Fibroblast of lung (primary cell): ENCODE results near the gene FOS.

Experiments used
- EZH2 ChIP-seq: IDR thresholded peaks from 2 replicates; pipeline ENCODE4 v1.5.1; 2012; ENCODE audit warnings: low read length, control low read depth, mild to moderate bottlenecking; ENCODE audit errors: missing control alignments
- TF ChIP-seq, protein P1 (sequence below), 2 donors: IDR thresholded peaks in 1 of 2; conservative IDR thresholded peaks in 1 of 2; 1 replicate in 1 of 2; 2 replicates in 1 of 2; pipeline ENCODE4 v1.5.1; 2011 to 2012; ENCODE audit warnings: low read length in 2 of 2, control low read depth in 1 of 2, inconsistent platforms in 1 of 2, low read depth in 1 of 2, mild to moderate bottlenecking in 1 of 2

DNA sequence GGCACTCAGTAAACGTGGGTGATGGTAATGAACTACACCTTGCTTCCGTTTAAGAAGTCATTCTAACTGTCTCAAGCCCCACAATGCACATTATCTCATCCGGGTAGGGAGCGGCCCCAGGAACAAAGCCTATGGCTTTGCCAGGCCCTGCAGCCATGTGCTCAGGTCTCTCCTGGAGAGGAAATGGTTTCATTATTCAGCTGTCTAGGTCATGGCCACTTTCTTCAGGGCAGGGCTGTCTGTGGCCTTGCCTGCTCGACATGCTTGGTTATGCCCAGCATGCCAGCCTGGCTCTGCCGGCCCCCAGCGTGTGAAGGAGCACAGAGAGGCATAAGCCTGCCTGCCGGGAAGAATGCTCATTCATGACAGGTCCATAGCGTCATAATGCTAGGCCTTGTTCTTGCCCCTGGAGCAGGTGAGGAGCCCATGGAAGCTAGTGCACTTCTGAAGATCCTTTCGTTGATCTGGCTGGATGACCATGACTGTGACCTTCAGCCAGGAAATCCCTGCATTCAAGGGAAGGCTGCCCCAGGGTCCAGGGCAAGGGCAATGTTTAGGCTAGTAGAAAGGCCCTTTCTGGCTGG is 26.3 kb upstream of the FOS start:
- TF ChIP-seq, protein P1, sequence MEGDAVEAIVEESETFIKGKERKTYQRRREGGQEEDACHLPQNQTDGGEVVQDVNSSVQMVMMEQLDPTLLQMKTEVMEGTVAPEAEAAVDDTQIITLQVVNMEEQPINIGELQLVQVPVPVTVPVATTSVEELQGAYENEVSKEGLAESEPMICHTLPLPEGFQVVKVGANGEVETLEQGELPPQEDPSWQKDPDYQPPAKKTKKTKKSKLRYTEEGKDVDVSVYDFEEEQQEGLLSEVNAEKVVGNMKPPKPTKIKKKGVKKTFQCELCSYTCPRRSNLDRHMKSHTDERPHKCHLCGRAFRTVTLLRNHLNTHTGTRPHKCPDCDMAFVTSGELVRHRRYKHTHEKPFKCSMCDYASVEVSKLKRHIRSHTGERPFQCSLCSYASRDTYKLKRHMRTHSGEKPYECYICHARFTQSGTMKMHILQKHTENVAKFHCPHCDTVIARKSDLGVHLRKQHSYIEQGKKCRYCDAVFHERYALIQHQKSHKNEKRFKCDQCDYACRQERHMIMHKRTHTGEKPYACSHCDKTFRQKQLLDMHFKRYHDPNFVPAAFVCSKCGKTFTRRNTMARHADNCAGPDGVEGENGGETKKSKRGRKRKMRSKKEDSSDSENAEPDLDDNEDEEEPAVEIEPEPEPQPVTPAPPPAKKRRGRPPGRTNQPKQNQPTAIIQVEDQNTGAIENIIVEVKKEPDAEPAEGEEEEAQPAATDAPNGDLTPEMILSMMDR (conservative IDR thresholded peaks at IDR 0.05 in 1 of 2, IDR thresholded peaks at IDR 0.05 in 1 of 2; ENCODE audit: low read depth in 1 of 2, low read length in 2 of 2): no peak
- no peak for TF ChIP-seq EZH2
